T-helper 1 cell treated with Interleukin-12 subunit alpha and Interleukin-12 subunit beta and Interleukin-4 antibody, amounts not matched to agents 30 μg/mL and 1 μg/mL, for 36 hours (primary cell): ENCODE measurements around the gene PTPRD.

Experiments
- H3K27ac Mint-ChIP-seq: one replicate; pipeline ENCODE4 v1.8.0; 2021; ENCODE audit warnings: mild to moderate bottlenecking, mixed read lengths
- H3K27me3 Mint-ChIP-seq: one replicate; pipeline ENCODE4 v1.8.0; 2021; ENCODE audit warnings: low read depth, mixed read lengths
- H3K36me3 Mint-ChIP-seq: one replicate; pipeline ENCODE4 v1.8.0; 2021; ENCODE audit warnings: low read depth, mixed read lengths
- H3K4me1 Mint-ChIP-seq: one replicate; pipeline ENCODE4 v1.8.0; 2021; ENCODE audit warnings: low read depth, mixed read lengths
- H3K4me3 Mint-ChIP-seq: one replicate; pipeline ENCODE4 v1.8.0; 2021; ENCODE audit warnings: mild to moderate bottlenecking, moderate library complexity, mixed read lengths
- H3K9me3 Mint-ChIP-seq: one replicate; pipeline ENCODE4 v1.8.0; 2021; ENCODE audit warnings: mixed read lengths

PTPRD gene

DNA sequence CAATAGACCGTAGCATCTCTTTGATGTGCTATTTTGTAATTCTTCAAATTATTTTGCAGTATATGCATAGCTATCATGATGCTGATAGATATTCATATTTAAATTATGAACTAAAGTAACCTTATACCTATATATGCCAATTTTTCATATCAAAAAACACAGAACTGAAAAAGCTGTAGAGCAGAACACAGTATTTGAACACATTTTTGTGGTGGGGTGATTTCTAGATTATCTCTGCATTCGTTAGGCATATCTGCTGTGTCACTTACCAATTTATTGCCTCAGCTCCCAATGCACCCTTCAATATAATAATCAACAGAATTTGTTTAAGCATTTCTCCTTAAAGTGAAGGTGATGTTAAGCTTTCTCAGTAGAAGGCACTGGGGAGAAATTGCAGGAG, 998.2 kb downstream of the PTPRD start:
- H3K4me1 Mint-ChIP-seq, result no peaks in the 10 kb centered on the region
- no peaks in the 10 kb centered on the region for H3K9me3 Mint-ChIP-seq
- no peaks in the 10 kb centered on the region for H3K27me3 Mint-ChIP-seq
- H3K36me3 Mint-ChIP-seq, result no peaks in the 10 kb centered on the region
- no peak overlapping the region for H3K4me3 Mint-ChIP-seq
- no peak overlapping the region for H3K27ac Mint-ChIP-seq

DNA sequence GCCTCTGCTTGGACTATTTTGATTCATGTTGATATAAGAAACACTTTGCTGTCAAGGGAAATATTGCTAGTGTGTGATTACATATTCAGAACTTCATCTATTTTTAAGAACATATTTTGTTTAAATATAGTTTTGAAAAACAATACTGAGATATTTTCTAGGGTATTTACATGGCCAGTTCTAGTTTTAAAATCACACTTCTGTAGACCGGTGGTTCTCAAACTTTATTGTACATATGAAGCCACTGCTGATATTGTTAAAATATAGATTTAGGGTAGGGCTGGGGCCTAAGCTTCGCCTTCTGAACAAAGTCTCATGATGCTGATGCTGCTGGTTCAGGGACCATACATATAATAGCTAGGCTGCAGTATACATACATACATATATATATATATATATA, 1000.0 kb downstream of the PTPRD start:
- no peaks in the 10 kb centered on the region for H3K4me1 Mint-ChIP-seq
- no peaks in the 10 kb centered on the region for H3K9me3 Mint-ChIP-seq
- H3K4me3 Mint-ChIP-seq, result no peak overlapping the region
- H3K27ac Mint-ChIP-seq, result no peak overlapping the region
- H3K36me3 Mint-ChIP-seq, result no peaks in the 10 kb centered on the region
- H3K27me3 Mint-ChIP-seq, result no peaks in the 10 kb centered on the region

DNA sequence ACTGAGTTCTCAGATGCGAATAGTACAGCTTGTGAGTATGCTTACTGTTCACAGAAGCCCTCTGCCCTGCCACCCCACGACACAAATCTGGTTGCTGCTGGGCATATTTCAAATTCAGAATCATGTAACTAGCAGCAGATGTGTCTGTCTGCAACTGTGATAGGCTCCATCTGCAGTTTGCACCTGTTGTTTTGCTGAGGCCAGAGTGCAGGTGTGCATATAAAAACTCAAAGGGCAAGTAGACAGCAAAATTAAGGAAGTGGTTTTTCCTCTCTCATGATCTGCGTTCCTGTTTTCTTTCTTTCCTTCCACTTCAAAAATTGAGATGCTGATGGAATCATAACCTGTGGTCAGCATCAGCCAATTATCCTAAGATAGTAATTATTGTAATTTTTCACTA, 1000.5 kb downstream of the PTPRD start:
- Mint-ChIP-seq H3K27ac (no peak overlapping the region), H3K27me3 (no peaks in the 10 kb centered on the region), H3K4me1 (no peaks in the 10 kb centered on the region), H3K36me3 (no peaks in the 10 kb centered on the region), H3K9me3 (no peaks in the 10 kb centered on the region), H3K4me3 (no peak overlapping the region)

DNA sequence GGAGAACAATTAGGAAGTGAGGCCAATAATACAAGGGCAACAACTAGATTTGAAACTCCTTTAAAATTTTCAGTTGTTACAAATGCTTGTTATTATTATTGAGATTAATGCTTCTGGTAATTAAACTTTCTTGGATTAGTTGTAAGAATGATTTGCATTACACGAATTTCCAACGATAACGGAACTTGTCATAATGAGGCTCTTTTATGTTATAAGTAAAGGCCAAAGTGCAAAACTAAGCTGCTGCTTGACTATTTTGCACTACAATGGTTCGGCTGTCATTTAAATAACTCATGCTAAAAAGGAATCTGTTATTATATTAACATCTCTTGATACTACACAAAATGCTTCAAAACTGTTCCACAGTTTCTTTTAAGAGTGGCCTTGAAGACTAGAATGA, 1007.1 kb downstream of the PTPRD start:
- no peaks in the 10 kb centered on the region for H3K4me1 Mint-ChIP-seq
- H3K9me3 Mint-ChIP-seq, result no peaks in the 10 kb centered on the region
- no peak overlapping the region for H3K4me3 Mint-ChIP-seq
- no peak overlapping the region for H3K27ac Mint-ChIP-seq
- no peaks in the 10 kb centered on the region for H3K36me3 Mint-ChIP-seq
- H3K27me3 Mint-ChIP-seq, result no peaks in the 10 kb centered on the region

DNA sequence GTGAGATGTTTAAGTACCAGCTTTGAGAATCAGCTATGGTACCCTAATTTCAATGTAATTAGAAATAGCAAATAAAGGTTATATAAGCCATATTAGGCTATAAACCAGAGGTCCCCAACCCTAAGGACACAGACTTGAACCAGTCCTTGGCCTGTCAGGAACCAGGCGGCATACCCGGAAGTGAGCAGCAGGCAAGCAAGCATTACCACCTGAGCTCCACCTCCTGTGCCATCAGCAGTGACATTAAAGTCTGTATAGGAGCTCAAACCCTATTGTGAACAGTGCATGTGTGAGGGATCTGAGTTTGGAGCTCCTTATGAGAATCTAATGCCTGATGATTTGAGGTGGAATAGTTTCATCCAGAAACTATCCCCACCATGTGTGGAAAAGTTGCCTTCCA, 1009.5 kb downstream of the PTPRD start:
- H3K4me3 Mint-ChIP-seq, result no peak overlapping the region
- H3K27me3 Mint-ChIP-seq, result no peaks in the 10 kb centered on the region
- H3K36me3 Mint-ChIP-seq, result no peaks in the 10 kb centered on the region
- no peak overlapping the region for H3K27ac Mint-ChIP-seq
- no peaks in the 10 kb centered on the region for H3K4me1 Mint-ChIP-seq
- H3K9me3 Mint-ChIP-seq, result no peaks in the 10 kb centered on the region

DNA sequence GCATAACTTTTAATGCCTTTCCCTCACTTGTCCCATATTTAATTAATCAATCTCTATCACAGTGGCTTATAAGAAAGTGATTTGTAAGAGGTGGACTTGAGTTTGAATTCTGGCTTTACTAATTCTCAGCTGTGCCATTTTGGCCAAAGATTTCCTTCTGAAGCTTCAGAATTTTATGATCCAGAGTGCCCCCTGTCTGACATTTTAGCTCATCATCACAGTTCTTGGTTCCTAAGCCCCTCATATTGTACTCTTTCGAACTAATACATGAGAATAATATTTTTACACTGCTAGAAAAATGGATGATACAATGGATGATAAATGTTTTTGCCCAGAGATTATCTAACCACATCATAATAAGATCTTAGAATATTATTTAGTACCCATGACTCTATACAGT, 1014.1 kb downstream of the PTPRD start:
- H3K4me1 Mint-ChIP-seq, result no peaks in the 10 kb centered on the region

DNA sequence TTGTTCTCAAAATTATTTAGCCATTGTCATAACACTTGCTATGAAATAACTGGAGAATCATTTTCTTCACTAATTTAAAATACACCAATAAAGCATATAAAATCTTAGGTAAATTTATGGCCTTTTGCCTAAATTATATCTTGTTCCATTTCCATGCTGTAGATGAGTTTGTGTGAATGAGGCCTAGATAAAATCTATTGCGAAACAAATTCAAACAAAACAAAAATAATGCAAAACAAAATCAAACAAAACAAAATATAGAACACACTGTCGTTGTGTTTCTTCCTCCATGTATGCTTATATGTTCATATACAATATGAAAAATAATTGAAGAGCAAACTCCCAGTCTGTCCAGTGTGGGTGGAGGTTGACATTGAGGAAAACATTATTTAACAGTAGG, 1020.7 kb downstream of the PTPRD start:
- Mint-ChIP-seq H3K27ac (no peak overlapping the region), H3K4me3 (no peak overlapping the region), H3K27me3 (no peaks in the 10 kb centered on the region), H3K9me3 (peaks cover 3% of the 10 kb centered on the region), H3K36me3 (no peaks in the 10 kb centered on the region), H3K4me1 (no peaks in the 10 kb centered on the region)

More for the DNA sequence above, 1014.1 kb downstream of the PTPRD start:
- Mint-ChIP-seq H3K4me3 (no peak overlapping the region), H3K9me3 (peaks cover 3% of the 10 kb centered on the region), H3K27me3 (no peaks in the 10 kb centered on the region), H3K36me3 (no peaks in the 10 kb centered on the region), H3K27ac (no peak overlapping the region)

DNA sequence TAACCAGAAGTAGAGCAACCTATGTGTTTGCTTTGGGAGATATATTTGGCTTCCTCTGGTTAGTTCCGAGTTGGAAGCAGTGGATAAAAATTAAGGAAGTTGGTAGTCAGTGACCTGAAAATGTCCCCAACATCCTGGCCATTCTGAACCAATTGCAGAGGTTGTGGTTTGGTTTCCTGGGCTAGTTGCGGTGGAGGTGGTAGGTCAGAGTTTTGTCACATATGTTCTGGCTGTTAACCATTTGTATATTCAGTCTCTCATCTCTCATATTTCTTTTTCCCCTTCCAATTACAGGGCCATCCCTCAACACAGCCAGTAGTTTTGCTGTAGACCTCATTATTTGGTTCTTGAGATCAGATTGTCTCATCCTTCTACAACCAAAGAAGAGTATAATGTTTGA, 1026.9 kb downstream of the PTPRD start:
- Mint-ChIP-seq H3K9me3 (no peaks in the 10 kb centered on the region), H3K27ac (no peak overlapping the region), H3K4me1 (no peaks in the 10 kb centered on the region), H3K27me3 (no peaks in the 10 kb centered on the region), H3K36me3 (no peaks in the 10 kb centered on the region), H3K4me3 (no peak overlapping the region)

DNA sequence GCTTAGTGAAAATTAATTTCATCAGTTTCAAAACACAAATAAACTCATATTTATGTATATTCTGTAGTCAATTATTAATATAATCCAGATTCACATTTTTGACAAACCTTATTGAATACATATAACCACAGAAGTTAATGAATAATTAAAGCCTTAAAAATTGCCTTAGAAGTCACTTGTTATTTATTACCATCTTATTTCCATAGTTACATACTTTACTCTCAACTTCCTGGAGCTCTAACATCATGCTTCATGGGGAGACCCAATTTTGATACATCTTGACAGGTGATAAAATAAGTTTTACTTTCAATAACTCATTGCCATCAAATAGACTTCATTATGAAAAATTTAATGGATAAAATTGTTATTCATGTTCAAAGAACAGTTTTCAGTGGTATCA, 1038.7 kb downstream of the PTPRD start:
- H3K9me3 Mint-ChIP-seq, result no peaks in the 10 kb centered on the region
- no peaks in the 10 kb centered on the region for H3K4me1 Mint-ChIP-seq
- no peak overlapping the region for H3K27ac Mint-ChIP-seq
- H3K36me3 Mint-ChIP-seq, result no peaks in the 10 kb centered on the region
- H3K4me3 Mint-ChIP-seq, result no peak overlapping the region
- no peaks in the 10 kb centered on the region for H3K27me3 Mint-ChIP-seq

DNA sequence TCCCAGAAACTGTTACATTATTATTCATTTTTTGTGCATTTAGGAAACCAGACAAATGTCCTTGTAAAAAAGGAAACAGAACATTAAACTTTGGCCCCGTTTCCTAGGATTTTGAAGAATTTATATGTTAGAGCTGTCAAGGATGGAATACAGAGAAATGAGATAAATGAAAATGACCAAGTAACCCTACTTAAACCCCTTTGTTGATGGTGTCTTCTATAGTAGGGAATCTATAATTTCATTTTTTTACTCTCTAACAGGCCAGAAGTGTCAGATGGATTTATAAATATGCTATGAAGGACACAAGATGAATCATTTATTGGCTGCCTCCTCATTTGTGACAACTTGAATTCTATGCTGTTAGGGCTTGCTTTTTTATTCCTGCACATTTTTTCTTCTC, 1047.1 kb downstream of the PTPRD start:
- Mint-ChIP-seq H3K4me3 (no peak overlapping the region), H3K36me3 (no peaks in the 10 kb centered on the region), H3K9me3 (no peaks in the 10 kb centered on the region), H3K4me1 (no peaks in the 10 kb centered on the region), H3K27ac (no peak overlapping the region), H3K27me3 (no peaks in the 10 kb centered on the region)

DNA sequence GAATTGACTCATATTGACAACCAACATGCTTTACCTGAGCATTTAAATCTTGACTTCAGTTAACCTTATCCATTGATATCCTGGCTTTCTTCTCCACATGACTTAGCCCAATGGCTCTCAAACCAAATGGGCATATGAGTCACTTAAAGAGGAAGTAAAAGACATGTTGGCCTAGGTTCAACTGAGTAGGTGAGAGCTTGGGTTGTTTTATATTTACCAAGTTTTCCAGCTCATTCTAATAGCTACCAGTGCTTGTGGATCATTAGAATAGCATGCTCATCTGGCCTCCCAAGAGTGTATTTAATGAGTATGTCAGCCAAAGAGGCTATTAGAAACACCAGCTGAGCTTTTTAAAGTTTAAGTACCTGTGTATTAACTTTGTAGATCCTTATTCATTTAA, 1049.0 kb downstream of the PTPRD start:
- no peaks in the 10 kb centered on the region for H3K9me3 Mint-ChIP-seq
- H3K36me3 Mint-ChIP-seq, result no peaks in the 10 kb centered on the region
- H3K4me3 Mint-ChIP-seq, result no peak overlapping the region
- H3K27me3 Mint-ChIP-seq, result no peaks in the 10 kb centered on the region
- H3K4me1 Mint-ChIP-seq, result no peaks in the 10 kb centered on the region
- no peak overlapping the region for H3K27ac Mint-ChIP-seq

DNA sequence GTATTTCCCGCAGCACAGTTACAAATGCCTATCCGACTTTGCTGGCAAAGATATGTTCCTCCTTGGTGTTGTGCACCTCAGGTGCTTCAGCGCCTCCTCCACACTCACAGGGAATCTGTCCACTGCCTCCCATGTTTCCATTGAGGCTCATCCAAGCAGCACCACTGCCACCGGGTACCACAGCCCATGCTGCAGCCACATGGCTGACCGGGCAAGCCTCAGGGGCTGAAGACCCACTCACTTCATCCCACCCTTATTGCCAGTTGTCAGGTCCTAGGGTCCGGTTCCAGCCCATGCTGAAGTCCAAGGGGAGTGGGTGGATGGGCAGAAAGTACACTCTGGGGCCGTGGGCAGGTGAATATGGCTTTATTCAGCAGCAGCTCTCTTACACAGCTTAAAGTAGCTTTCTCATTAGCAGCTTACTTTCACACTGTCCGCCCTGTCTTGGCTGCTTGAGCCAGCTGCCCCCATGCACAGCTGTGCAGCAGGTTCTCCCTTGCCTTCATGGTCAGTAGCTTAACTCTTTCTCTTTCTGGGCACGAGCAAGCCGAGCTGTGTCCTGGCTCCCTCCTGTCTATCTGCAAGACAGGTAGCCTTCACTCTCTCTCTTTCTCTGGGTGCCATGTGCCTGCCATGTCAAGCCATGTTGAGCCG, 1052.3 kb downstream of the PTPRD start:
- H3K36me3 Mint-ChIP-seq, result no peaks in the 10 kb centered on the region
- no peak overlapping the region for H3K27ac Mint-ChIP-seq
- H3K4me1 Mint-ChIP-seq, result no peaks in the 10 kb centered on the region
- no peaks in the 10 kb centered on the region for H3K27me3 Mint-ChIP-seq
- no peak overlapping the region for H3K4me3 Mint-ChIP-seq
- H3K9me3 Mint-ChIP-seq, result no peaks in the 10 kb centered on the region

DNA sequence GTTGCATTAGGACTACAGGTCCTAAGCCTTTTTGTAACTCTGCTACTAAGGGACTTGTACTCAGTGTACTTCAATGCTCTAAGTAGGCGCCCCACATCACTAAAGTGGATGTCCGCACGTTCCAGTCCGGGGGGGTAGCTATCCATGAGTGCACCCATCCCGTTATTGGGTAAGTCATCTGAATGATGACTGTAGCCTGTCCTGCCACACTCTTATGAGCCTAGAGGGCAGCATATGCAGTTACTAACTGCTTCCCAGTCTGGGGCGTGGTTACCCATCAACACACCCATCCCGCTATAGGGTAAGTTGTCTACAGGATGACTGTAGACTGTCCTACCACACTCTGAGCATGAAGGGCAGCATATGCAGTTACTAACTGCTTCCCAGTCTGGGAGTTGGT, 1053.9 kb downstream of the PTPRD start:
- Mint-ChIP-seq H3K4me1 (no peaks in the 10 kb centered on the region), H3K4me3 (no peak overlapping the region), H3K9me3 (no peaks in the 10 kb centered on the region), H3K27ac (no peak overlapping the region), H3K27me3 (no peaks in the 10 kb centered on the region), H3K36me3 (no peaks in the 10 kb centered on the region)

DNA sequence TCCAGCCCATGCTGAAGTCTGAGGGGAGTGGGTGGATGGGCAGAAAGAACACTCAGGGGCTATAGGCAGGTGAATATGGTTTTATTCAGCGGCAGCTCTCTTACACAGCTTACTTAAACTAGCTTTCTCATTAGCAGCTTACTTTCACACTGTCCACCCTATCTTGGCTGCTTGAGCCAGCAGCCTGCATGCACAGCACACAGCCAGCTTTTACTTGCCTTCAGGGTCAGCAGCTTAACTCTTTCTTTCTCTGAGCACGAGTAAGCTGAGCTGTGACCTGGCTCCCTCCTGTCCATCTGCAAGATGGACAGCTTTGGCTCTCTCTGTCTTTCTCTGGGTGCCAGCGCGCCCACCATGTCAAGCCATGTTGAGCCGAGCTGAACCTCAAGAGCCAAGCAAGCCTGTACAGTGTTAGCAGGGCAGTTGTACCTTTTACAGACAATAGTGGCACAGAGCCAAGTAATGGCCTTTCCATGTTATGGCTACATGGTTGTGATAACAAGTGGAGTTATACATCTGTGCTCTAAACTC, 1054.9 kb downstream of the PTPRD start:
- no peaks in the 10 kb centered on the region for H3K27me3 Mint-ChIP-seq
- no peaks in the 10 kb centered on the region for H3K36me3 Mint-ChIP-seq
- H3K27ac Mint-ChIP-seq, result no peak overlapping the region
- no peak overlapping the region for H3K4me3 Mint-ChIP-seq
- H3K4me1 Mint-ChIP-seq, result no peaks in the 10 kb centered on the region
- no peaks in the 10 kb centered on the region for H3K9me3 Mint-ChIP-seq

DNA sequence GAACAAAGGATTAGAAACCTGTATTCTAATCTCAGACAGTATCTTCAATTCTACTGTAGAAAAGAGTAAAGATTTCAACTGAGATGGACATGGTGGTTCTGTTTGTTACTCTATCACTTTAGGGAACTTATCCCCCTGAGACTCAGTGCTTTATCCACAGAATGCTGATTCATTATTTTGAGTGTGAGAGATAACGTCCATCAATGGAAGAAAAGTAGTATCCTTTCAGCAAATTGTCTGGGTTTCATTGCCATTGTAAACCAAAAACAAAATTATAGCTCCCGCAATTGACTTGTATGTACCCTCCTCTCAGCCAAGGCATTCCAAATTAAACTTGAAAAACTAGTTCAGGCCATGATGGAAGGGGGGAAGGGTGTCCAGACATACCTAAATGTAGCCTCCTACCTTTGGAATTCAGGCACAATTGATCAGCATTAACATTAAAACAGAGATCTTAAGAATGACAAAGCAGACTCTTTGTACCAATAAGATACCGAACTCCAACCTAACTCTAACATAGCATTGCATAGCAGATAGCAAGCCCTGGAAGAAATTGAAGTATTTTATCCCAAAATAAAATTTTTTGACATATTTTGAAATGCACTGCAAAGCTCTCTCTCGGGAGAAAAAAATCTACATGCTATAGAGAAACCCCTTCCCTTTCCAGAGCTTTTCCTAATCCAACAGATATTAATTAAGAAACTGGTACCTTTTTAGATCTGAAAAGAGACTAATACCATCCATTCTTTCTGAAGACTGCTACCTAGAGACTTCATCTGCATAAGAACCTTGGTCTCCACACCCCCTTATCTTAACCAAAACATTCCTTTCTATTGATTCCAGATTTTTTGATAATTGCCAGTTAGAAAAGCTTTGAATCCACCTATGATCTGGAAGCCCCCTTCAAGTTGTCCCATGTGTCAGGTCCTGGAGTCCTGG, 1055.7 kb downstream of the PTPRD start:
- Mint-ChIP-seq H3K27ac (no peak overlapping the region), H3K27me3 (no peaks in the 10 kb centered on the region), H3K4me1 (no peaks in the 10 kb centered on the region), H3K9me3 (no peaks in the 10 kb centered on the region), H3K4me3 (no peak overlapping the region), H3K36me3 (no peaks in the 10 kb centered on the region)
